ENCODE data around the gene ATP8A2.
"Not testable (repeated sequence)": the region's sequence is repeated elsewhere in the genome, so short reads cannot be mapped to it uniquely, and the experiment has no call there.

Gene ATP8A2

GRCh38 chr13:25371875-25372283 is at the start of gene ATP8A2:
ATP8A2 (plus strand) TSS chr13:25371974; CDS start chr13:25372213, 239 bp downstream.
- DNase-seq = peak in 1 of 2 experiments; percentile 37

GRCh38 chr13:25324100-25324499 is 47.7 kb upstream of the ATP8A2 start:
- no peak for DNase-seq

GRCh38 chr13:25329706-25330105 is 42.1 kb upstream of the ATP8A2 start:
- DNase-seq = no peak

- no peak for DNase-seq
Observed at GRCh38 chr13:25330541-25330940, 41.2 kb upstream of the ATP8A2 start.

- DNase-seq = no peak
Observed at GRCh38 chr13:25335856-25336255, 35.9 kb upstream of the ATP8A2 start.

GRCh38 chr13:25345576-25345975 is 26.2 kb upstream of the ATP8A2 start:
- no peak for DNase-seq

- DNase-seq = no peak
Observed at GRCh38 chr13:25347151-25347550, 24.6 kb upstream of the ATP8A2 start.

GRCh38 chr13:25351404-25351803 is 20.4 kb upstream of the ATP8A2 start:
- DNase-seq = no peak

- DNase-seq = no peak
Observed at GRCh38 chr13:25352230-25352629, 19.5 kb upstream of the ATP8A2 start.

- DNase-seq = no peak
Observed at GRCh38 chr13:25352806-25353205, 19.0 kb upstream of the ATP8A2 start.

GRCh38 chr13:25353344-25353743 is 18.4 kb upstream of the ATP8A2 start:
- no peak for DNase-seq

GRCh38 chr13:25354377-25354776 is 17.4 kb upstream of the ATP8A2 start:
- DNase-seq = no peak

GRCh38 chr13:25360443-25360842 is 11.3 kb upstream of the ATP8A2 start:
- not testable (repeated sequence) for DNase-seq

- no peak for DNase-seq
Observed at GRCh38 chr13:25365720-25366235, 6.0 kb upstream of the ATP8A2 start.

GRCh38 chr13:25371158-25371874 is 458 bp upstream of the ATP8A2 start:
- peak in 1 of 2 experiments; percentile 37 for DNase-seq

- no peak for DNase-seq
Observed at GRCh38 chr13:25372284-25373081, 709 bp downstream of the ATP8A2 start.

GRCh38 chr13:25375727-25376358 is 4.1 kb downstream of the ATP8A2 start:
- peak in 1 of 2 experiments; percentile 8 for DNase-seq

- DNase-seq = no peak
Observed at GRCh38 chr13:25377244-25377962, 5.6 kb downstream of the ATP8A2 start.

GRCh38 chr13:25378528-25378927 is 6.8 kb downstream of the ATP8A2 start:
- peak; percentile 13 to 25 for DNase-seq

- DNase-seq = no peak
Observed at GRCh38 chr13:25379011-25379410, 7.2 kb downstream of the ATP8A2 start.

- DNase-seq = no peak
Observed at GRCh38 chr13:25380082-25380481, 8.3 kb downstream of the ATP8A2 start.

- no peak for DNase-seq
Observed at GRCh38 chr13:25380741-25381324, 9.1 kb downstream of the ATP8A2 start.
